Measurements from ENCODE around the gene PFN1. TPM values are rescaled to one million over a fixed set of nuclear protein-coding genes. Genes with fewer than 3 reads are reported as not detected.

PFN1 gene
- total and polyA plus RNA-seq, 8 donors, result 218 to 789 (median 594) TPM

GRCh38 chr17:4949321-4950074 is 1.2 kb upstream of the PFN1 start:
- TF ChIP-seq CTCF (IDR thresholded peaks at IDR 0.05), result no peak
- TF ChIP-seq POLR2AphosphoS5 (IDR thresholded peaks at IDR 0.05), result peak in 2 of 3 donors; percentile 14 to 36
- H3K9me3 ChIP-seq, result no peaks in the 10 kb centered on the region
- WGBS, 5 donors, result 0 to 1% (median 0%) methylated on average over 36 to 75 of the region's 75 CpGs
- peak; percentile 82 to 90 for DNase-seq
- H3K36me3 ChIP-seq, result peaks cover 20 to 27% (median 23%) of the 10 kb centered on the region in 4 donors
- peaks cover 37 to 55% (median 47%) of the 10 kb centered on the region in 4 donors for H3K4me1 ChIP-seq
- intact Hi-C loops (cut with DNase I; ENCODE audit: low total_unique reads), result no loop called here
- no peaks in the 10 kb centered on the region for H3K27me3 ChIP-seq
- peak overlapping the region; percentile 82 to 100 (median 100) for H3K4me3 ChIP-seq
- peak overlapping the region; percentile 96 to 100 (median 99) for H3K27ac ChIP-seq

- H3K27ac ChIP-seq, result peak overlapping the region; percentile 96 to 100 (median 99)
- H3K36me3 ChIP-seq, result peaks cover 24 to 32% (median 29%) of the 10 kb centered on the region in 4 donors
- peaks cover 40 to 61% (median 53%) of the 10 kb centered on the region in 4 donors for H3K4me1 ChIP-seq
- intact Hi-C loops (cut with DNase I; ENCODE audit: low total_unique reads), result no loop called here
- WGBS, 5 donors, result 0 to 1% (median 1%) methylated on average over 19 to 40 of the region's 40 CpGs
- TF ChIP-seq CTCF (IDR thresholded peaks at IDR 0.05) (no peak), POLR2AphosphoS5 (IDR thresholded peaks at IDR 0.05) (peak; percentile 3 to 80 (median 39))
- no peaks in the 10 kb centered on the region for H3K27me3 ChIP-seq
- DNase-seq, result peak; percentile 83 to 97
- no peaks in the 10 kb centered on the region for H3K9me3 ChIP-seq
- H3K4me3 ChIP-seq, result peak overlapping the region; percentile 82 to 100 (median 100)
These were observed 596 bp upstream of the PFN1 start for GRCh38 chr17:4948931-4949320.

- H3K27me3 ChIP-seq, result no peaks in the 10 kb centered on the region
- peaks cover 44 to 73% (median 65%) of the 10 kb centered on the region in 4 donors for H3K4me1 ChIP-seq
- peak; percentile 70 to 86 for DNase-seq
- 0 to 1% (median 0%) methylated on average over 24 to 56 of the region's 56 CpGs for WGBS, 5 donors
- peak overlapping the region; percentile 96 to 100 (median 99) for H3K27ac ChIP-seq
- no peaks in the 10 kb centered on the region for H3K9me3 ChIP-seq
- TF ChIP-seq CTCF (IDR thresholded peaks at IDR 0.05) (no peak), POLR2AphosphoS5 (IDR thresholded peaks at IDR 0.05) (peak in 1 of 3 donors; percentile 15), EP300 (IDR thresholded peaks at IDR 0.05) (no peak), POLR2A (IDR thresholded peaks at IDR 0.05) (no peak)
- peak overlapping the region; percentile 82 to 100 (median 100) for H3K4me3 ChIP-seq
- intact Hi-C loops (cut with DNase I; ENCODE audit: low total_unique reads), result no loop called here
- peaks cover 36 to 46% (median 42%) of the 10 kb centered on the region in 4 donors for H3K36me3 ChIP-seq
These were observed 742 bp downstream of the PFN1 start for GRCh38 chr17:4947411-4948165.

GRCh38 chr17:4947010-4947410 is 1.3 kb downstream of the PFN1 start:
- TF ChIP-seq CTCF (IDR thresholded peaks at IDR 0.05), result no peak
- no peak for TF ChIP-seq POLR2AphosphoS5 (IDR thresholded peaks at IDR 0.05)
- no peak for TF ChIP-seq POLR2A (IDR thresholded peaks at IDR 0.05)
- TF ChIP-seq EP300 (IDR thresholded peaks at IDR 0.05), result no peak
- H3K27me3 ChIP-seq, result no peaks in the 10 kb centered on the region
- peak overlapping the region; percentile 82 to 100 (median 100) for H3K4me3 ChIP-seq
- intact Hi-C loops (cut with DNase I; ENCODE audit: low total_unique reads), result no loop called here
- peaks cover 46 to 78% (median 71%) of the 10 kb centered on the region in 4 donors for H3K4me1 ChIP-seq
- 0 to 3% (median 0%) methylated on average over 7 of the region's 7 CpGs for WGBS, 5 donors
- no peaks in the 10 kb centered on the region for H3K9me3 ChIP-seq
- peak overlapping the region; percentile 96 to 100 (median 99) for H3K27ac ChIP-seq
- peak in 1 of 2 donors; percentile 53 for DNase-seq
- H3K36me3 ChIP-seq, result peaks cover 41 to 50% (median 48%) of the 10 kb centered on the region in 4 donors
